ENCODE data around the gene ABCA4. TPM values are rescaled to one million over a fixed set of nuclear protein-coding genes. Genes with fewer than 3 reads are reported as not detected.

ABCA4 gene
- total RNA-seq, 1 experiment from 2014 or later = 0.09 TPM

GRCh38 chr1:94020764-94021579, 100.0 kb downstream of the ABCA4 start:
- TF ChIP-seq KAT7 (CRISPR knock-in tag; IDR thresholded peaks at IDR 0.05; ENCODE audit: borderline replicate concordance) (no peak), GABPB1 (CRISPR knock-in tag; IDR thresholded peaks at IDR 0.05) (no peak)
- H3K4me3 Mint-ChIP-seq = no peak overlapping the region
- peaks cover 42% of the 10 kb centered on the region for H3K4me1 Mint-ChIP-seq
- H3K27ac Mint-ChIP-seq = peak overlapping the region; percentile 16; the same call in 1 of the 2 replicates
- DNase-seq (ENCODE audit: low spot score) = no peak
- H3K36me3 Mint-ChIP-seq = no peaks in the 10 kb centered on the region
- H3K27me3 Mint-ChIP-seq (ENCODE audit: low read depth) = 0 out of 2 replicates have a peak, but pooled peaks cover 1% of the 10 kb centered on the region
- CTCF ChIA-PET = interaction anchor here (0.9 to 3.6 kb wide), 7 partner anchors 10 to 315 kb away, joined by 3 to 14 read pairs (median 5); partner anchors contain the start of gene ARHGAP29
- ATAC-seq = peak; percentile 46
- no peaks in the 10 kb centered on the region for H3K9me3 Mint-ChIP-seq
- POLR2A ChIA-PET = interaction anchor here (1.2 kb wide), 1 partner anchor 8 kb away, joined by 3 read pairs; no protein-coding TSS in a partner anchor

- ChIA-PET POLR2A (no interaction called here), CTCF (interaction anchor here (1.1 to 1.2 kb wide), 2 partner anchors 39 to 316 kb away, joined by 4 to 6 read pairs; no protein-coding TSS in a partner anchor)
- Mint-ChIP-seq H3K4me1 (peaks cover 38% of the 10 kb centered on the region), H3K36me3 (no peaks in the 10 kb centered on the region), H3K4me3 (no peak overlapping the region), H3K27ac (no peak overlapping the region), H3K9me3 (no peaks in the 10 kb centered on the region), H3K27me3 (ENCODE audit: low read depth) (peaks cover 12% of the 10 kb centered on the region)
- ATAC-seq (peak; percentile 66), DNase-seq (ENCODE audit: low spot score) (no peak)
- no peak for TF ChIP-seq ESRRA (CRISPR knock-in tag; IDR thresholded peaks at IDR 0.05; ENCODE audit: borderline replicate concordance)
- no peak for TF ChIP-seq IRF1 (CRISPR knock-in tag; IDR thresholded peaks at IDR 0.05)
- no peak for TF ChIP-seq ZNF425 (CRISPR knock-in tag; conservative IDR thresholded peaks at IDR 0.05)
- no peak for TF ChIP-seq ZNF263 (CRISPR knock-in tag; IDR thresholded peaks at IDR 0.05; ENCODE audit: low read depth)
- no peak for TF ChIP-seq CTCF (IDR thresholded peaks at IDR 0.05)
- no peak for TF ChIP-seq E2F1 (CRISPR knock-in tag; IDR thresholded peaks at IDR 0.05)
- TF ChIP-seq TP53 (CRISPR knock-in tag; IDR thresholded peaks at IDR 0.05) = no peak
- no peak for TF ChIP-seq MAX (CRISPR knock-in tag; IDR thresholded peaks at IDR 0.05)
- no peak for TF ChIP-seq NFYB (CRISPR knock-in tag; conservative IDR thresholded peaks at IDR 0.05; ENCODE audit: low read depth)
- TF ChIP-seq ZNF317 (CRISPR knock-in tag; IDR thresholded peaks at IDR 0.05; ENCODE audit: borderline replicate concordance, low read depth) = no peak
- TF ChIP-seq CREB1 (CRISPR knock-in tag; IDR thresholded peaks at IDR 0.05) = no peak
- TF ChIP-seq RORB (CRISPR knock-in tag; IDR thresholded peaks at IDR 0.05) = no peak
- no peak for TF ChIP-seq ATF1 (CRISPR knock-in tag; IDR thresholded peaks at IDR 0.05)
- no peak for TF ChIP-seq PREB (CRISPR knock-in tag; IDR thresholded peaks at IDR 0.05; ENCODE audit: borderline replicate concordance)
- no peak for TF ChIP-seq ZNF219 (CRISPR knock-in tag; IDR thresholded peaks at IDR 0.05; ENCODE audit: borderline replicate concordance)
These were observed 101.6 kb downstream of the ABCA4 start for GRCh38 chr1:94019327-94019726.

Measured in WTC11 (cell line).